ENCODE results near the gene OPCML. TPM values are rescaled to one million over a fixed set of nuclear protein-coding genes. Genes with fewer than 3 reads are reported as not detected.

Gene OPCML
- total RNA-seq, 1 donor from 2014 or later, result under 0.01 TPM

GRCh38 chr11:132501356-132501755 lies 1030.9 kb downstream of the OPCML start:
- H3K27ac ChIP-seq (ENCODE audit: low read depth, low read length), result no peak overlapping the region
- no peaks in the 10 kb centered on the region for H3K4me1 ChIP-seq (ENCODE audit: control insufficient read depth in 3 of 3, insufficient read depth in 3 of 3, low read length in 3 of 3)
- peaks cover 0 to 3% (median 0%) of the 10 kb centered on the region in 3 donors for H3K27me3 ChIP-seq (ENCODE audit: control insufficient read depth in 3 of 3, insufficient read depth in 3 of 3, low read length in 3 of 3)
- H3K9me3 ChIP-seq (ENCODE audit: control insufficient read depth in 3 of 3, low read length in 3 of 3), result no peaks in the 10 kb centered on the region
- H3K9ac ChIP-seq (ENCODE audit: low read depth in 1 of 3, low read length in 3 of 3), result no peak overlapping the region
- H3K36me3 ChIP-seq (ENCODE audit: control insufficient read depth in 3 of 3, insufficient read depth in 3 of 3, low read length in 3 of 3), result no peaks in the 10 kb centered on the region
- no peak overlapping the region for H3K4me3 ChIP-seq (ENCODE audit: low read length in 3 of 3)

- Histone ChIP-seq H3K9me3 (ENCODE audit: control insufficient read depth in 3 of 3, low read length in 3 of 3) (no peaks in the 10 kb centered on the region), H3K36me3 (ENCODE audit: control insufficient read depth in 3 of 3, insufficient read depth in 3 of 3, low read length in 3 of 3) (no peaks in the 10 kb centered on the region), H3K27ac (ENCODE audit: low read depth, low read length) (no peak overlapping the region), H3K27me3 (ENCODE audit: control insufficient read depth in 3 of 3, insufficient read depth in 3 of 3, low read length in 3 of 3) (peaks cover 0 to 3% (median 0%) of the 10 kb centered on the region in 3 donors), H3K9ac (ENCODE audit: low read depth in 1 of 3, low read length in 3 of 3) (no peak overlapping the region), H3K4me3 (ENCODE audit: low read length in 3 of 3) (no peak overlapping the region), H3K4me1 (ENCODE audit: control insufficient read depth in 3 of 3, insufficient read depth in 3 of 3, low read length in 3 of 3) (no peaks in the 10 kb centered on the region)
These were observed 1032.6 kb downstream of the OPCML start for GRCh38 chr11:132499661-132500060.

- Histone ChIP-seq H3K4me3 (ENCODE audit: low read length in 3 of 3) (no peak overlapping the region), H3K27ac (ENCODE audit: low read depth, low read length) (no peak overlapping the region), H3K9ac (ENCODE audit: low read depth in 1 of 3, low read length in 3 of 3) (no peak overlapping the region), H3K4me1 (ENCODE audit: control insufficient read depth in 3 of 3, insufficient read depth in 3 of 3, low read length in 3 of 3) (peaks cover 0 to 2% (median 0%) of the 10 kb centered on the region in 3 donors), H3K9me3 (ENCODE audit: control insufficient read depth in 3 of 3, low read length in 3 of 3) (no peaks in the 10 kb centered on the region), H3K36me3 (ENCODE audit: control insufficient read depth in 3 of 3, insufficient read depth in 3 of 3, low read length in 3 of 3) (no peaks in the 10 kb centered on the region), H3K27me3 (ENCODE audit: control insufficient read depth in 3 of 3, insufficient read depth in 3 of 3, low read length in 3 of 3) (no peaks in the 10 kb centered on the region)
These were observed 1036.0 kb downstream of the OPCML start for GRCh38 chr11:132496341-132496740.

- Histone ChIP-seq H3K4me1 (ENCODE audit: control insufficient read depth in 3 of 3, insufficient read depth in 3 of 3, low read length in 3 of 3) (peaks cover 0 to 3% (median 2%) of the 10 kb centered on the region in 3 donors), H3K9me3 (ENCODE audit: control insufficient read depth in 3 of 3, low read length in 3 of 3) (no peaks in the 10 kb centered on the region), H3K9ac (ENCODE audit: low read depth in 1 of 3, low read length in 3 of 3) (no peak overlapping the region), H3K27me3 (ENCODE audit: control insufficient read depth in 3 of 3, insufficient read depth in 3 of 3, low read length in 3 of 3) (no peaks in the 10 kb centered on the region), H3K36me3 (ENCODE audit: control insufficient read depth in 3 of 3, insufficient read depth in 3 of 3, low read length in 3 of 3) (no peaks in the 10 kb centered on the region), H3K4me3 (ENCODE audit: low read length in 3 of 3) (no peak overlapping the region), H3K27ac (ENCODE audit: low read depth, low read length) (no peak overlapping the region)
These were observed 1038.5 kb downstream of the OPCML start for GRCh38 chr11:132493801-132494200.

- Histone ChIP-seq H3K9ac (ENCODE audit: low read depth in 1 of 3, low read length in 3 of 3) (no peak overlapping the region), H3K36me3 (ENCODE audit: control insufficient read depth in 3 of 3, insufficient read depth in 3 of 3, low read length in 3 of 3) (no peaks in the 10 kb centered on the region), H3K4me3 (ENCODE audit: low read length in 3 of 3) (no peak overlapping the region), H3K9me3 (ENCODE audit: control insufficient read depth in 3 of 3, low read length in 3 of 3) (peaks cover 0 to 2% (median 0%) of the 10 kb centered on the region in 3 donors), H3K27me3 (ENCODE audit: control insufficient read depth in 3 of 3, insufficient read depth in 3 of 3, low read length in 3 of 3) (no peaks in the 10 kb centered on the region), H3K4me1 (ENCODE audit: control insufficient read depth in 3 of 3, insufficient read depth in 3 of 3, low read length in 3 of 3) (peaks cover 0 to 3% (median 2%) of the 10 kb centered on the region in 3 donors), H3K27ac (ENCODE audit: low read depth, low read length) (no peak overlapping the region)
These were observed 1041.3 kb downstream of the OPCML start for GRCh38 chr11:132490978-132491377.

- H3K27me3 ChIP-seq (ENCODE audit: control insufficient read depth in 3 of 3, insufficient read depth in 3 of 3, low read length in 3 of 3), result no peaks in the 10 kb centered on the region
- peaks cover 0 to 7% (median 4%) of the 10 kb centered on the region in 3 donors for H3K9me3 ChIP-seq (ENCODE audit: control insufficient read depth in 3 of 3, low read length in 3 of 3)
- no peak overlapping the region for H3K27ac ChIP-seq (ENCODE audit: low read depth, low read length)
- H3K36me3 ChIP-seq (ENCODE audit: control insufficient read depth in 3 of 3, insufficient read depth in 3 of 3, low read length in 3 of 3), result no peaks in the 10 kb centered on the region
- H3K4me1 ChIP-seq (ENCODE audit: control insufficient read depth in 3 of 3, insufficient read depth in 3 of 3, low read length in 3 of 3), result no peaks in the 10 kb centered on the region
- H3K9ac ChIP-seq (ENCODE audit: low read depth in 1 of 3, low read length in 3 of 3), result no peak overlapping the region
- no peak overlapping the region for H3K4me3 ChIP-seq (ENCODE audit: low read length in 3 of 3)
These were observed 1046.2 kb downstream of the OPCML start for GRCh38 chr11:132486060-132486459.

GRCh38 chr11:132475026-132475425 lies 1057.3 kb downstream of the OPCML start:
- Histone ChIP-seq H3K9me3 (ENCODE audit: control insufficient read depth in 3 of 3, low read length in 3 of 3) (no peaks in the 10 kb centered on the region), H3K4me1 (ENCODE audit: control insufficient read depth in 3 of 3, insufficient read depth in 3 of 3, low read length in 3 of 3) (peaks cover 0 to 7% (median 4%) of the 10 kb centered on the region in 3 donors), H3K36me3 (ENCODE audit: control insufficient read depth in 3 of 3, insufficient read depth in 3 of 3, low read length in 3 of 3) (no peaks in the 10 kb centered on the region), H3K9ac (ENCODE audit: low read depth in 1 of 3, low read length in 3 of 3) (no peak overlapping the region), H3K4me3 (ENCODE audit: low read length in 3 of 3) (no peak overlapping the region), H3K27ac (ENCODE audit: low read depth, low read length) (no peak overlapping the region), H3K27me3 (ENCODE audit: control insufficient read depth in 3 of 3, insufficient read depth in 3 of 3, low read length in 3 of 3) (no peaks in the 10 kb centered on the region)

- no peaks in the 10 kb centered on the region for H3K9me3 ChIP-seq (ENCODE audit: control insufficient read depth in 3 of 3, low read length in 3 of 3)
- no peaks in the 10 kb centered on the region for H3K36me3 ChIP-seq (ENCODE audit: control insufficient read depth in 3 of 3, insufficient read depth in 3 of 3, low read length in 3 of 3)
- no peak overlapping the region for H3K4me3 ChIP-seq (ENCODE audit: low read length in 3 of 3)
- no peak overlapping the region for H3K9ac ChIP-seq (ENCODE audit: low read depth in 1 of 3, low read length in 3 of 3)
- peaks cover 0 to 7% (median 4%) of the 10 kb centered on the region in 3 donors for H3K4me1 ChIP-seq (ENCODE audit: control insufficient read depth in 3 of 3, insufficient read depth in 3 of 3, low read length in 3 of 3)
- H3K27me3 ChIP-seq (ENCODE audit: control insufficient read depth in 3 of 3, insufficient read depth in 3 of 3, low read length in 3 of 3), result no peaks in the 10 kb centered on the region
- no peak overlapping the region for H3K27ac ChIP-seq (ENCODE audit: low read depth, low read length)
These were observed 1059.7 kb downstream of the OPCML start for GRCh38 chr11:132472411-132473172.

- Histone ChIP-seq H3K9ac (ENCODE audit: low read depth in 1 of 3, low read length in 3 of 3) (no peak overlapping the region), H3K9me3 (ENCODE audit: control insufficient read depth in 3 of 3, low read length in 3 of 3) (no peaks in the 10 kb centered on the region), H3K4me1 (ENCODE audit: control insufficient read depth in 3 of 3, insufficient read depth in 3 of 3, low read length in 3 of 3) (peaks cover 0 to 7% (median 4%) of the 10 kb centered on the region in 3 donors), H3K4me3 (ENCODE audit: low read length in 3 of 3) (no peak overlapping the region), H3K27me3 (ENCODE audit: control insufficient read depth in 3 of 3, insufficient read depth in 3 of 3, low read length in 3 of 3) (no peaks in the 10 kb centered on the region), H3K27ac (ENCODE audit: low read depth, low read length) (no peak overlapping the region), H3K36me3 (ENCODE audit: control insufficient read depth in 3 of 3, insufficient read depth in 3 of 3, low read length in 3 of 3) (no peaks in the 10 kb centered on the region)
These were observed 1060.8 kb downstream of the OPCML start for GRCh38 chr11:132471466-132471865.

- Histone ChIP-seq H3K27me3 (ENCODE audit: control insufficient read depth in 3 of 3, insufficient read depth in 3 of 3, low read length in 3 of 3) (no peaks in the 10 kb centered on the region), H3K4me1 (ENCODE audit: control insufficient read depth in 3 of 3, insufficient read depth in 3 of 3, low read length in 3 of 3) (peaks cover 0 to under 1% (median 0%) of the 10 kb centered on the region in 3 donors), H3K4me3 (ENCODE audit: low read length in 3 of 3) (no peak overlapping the region), H3K36me3 (ENCODE audit: control insufficient read depth in 3 of 3, insufficient read depth in 3 of 3, low read length in 3 of 3) (no peaks in the 10 kb centered on the region), H3K9ac (ENCODE audit: low read depth in 1 of 3, low read length in 3 of 3) (no peak overlapping the region), H3K27ac (ENCODE audit: low read depth, low read length) (no peak overlapping the region), H3K9me3 (ENCODE audit: control insufficient read depth in 3 of 3, low read length in 3 of 3) (no peaks in the 10 kb centered on the region)
These were observed 1065.3 kb downstream of the OPCML start for GRCh38 chr11:132466983-132467382.

Measured in skeletal muscle tissue (tissue), 4 donors.